Endodermal cell (in vitro differentiated cells): ENCODE results near the gene RNF183. TPM values are rescaled to one million over a fixed set of nuclear protein-coding genes. Genes with fewer than 3 reads are reported as not detected.

Experiments
- DNase-seq: peaks from one replicate; pipeline ENCODE4 v3.0.0-alpha.2; 2017
- H3K27ac ChIP-seq: 2 replicates; pipeline ENCODE4 v1.5.1; 2013; ENCODE audit warnings: mild to moderate bottlenecking, low read depth, low read length, moderate library complexity
- H3K27me3 ChIP-seq: 2 replicates; pipeline ENCODE4 v1.6.1; 2013; ENCODE audit warnings: mild to moderate bottlenecking, low read length, moderate library complexity; ENCODE audit not compliant: insufficient read depth, control insufficient read depth, poor library complexity, severe bottlenecking
- H3K36me3 ChIP-seq: 2 replicates; pipeline ENCODE4 v1.7.0; 2013; ENCODE audit warnings: mild to moderate bottlenecking, low read length, moderate library complexity; ENCODE audit not compliant: control insufficient read depth, insufficient read depth
- H3K4me1 ChIP-seq: one replicate; pipeline ENCODE4 v1.7.0; 2013; ENCODE audit warnings: low read length; ENCODE audit not compliant: control insufficient read depth, insufficient read depth
- H3K4me3 ChIP-seq: 2 replicates; pipeline ENCODE4 v1.5.1; 2013; ENCODE audit warnings: mild to moderate bottlenecking, low read length, moderate library complexity
- H3K9ac ChIP-seq: 2 replicates; pipeline ENCODE4 v1.6.1; 2013; ENCODE audit warnings: mild to moderate bottlenecking, low read length, moderate library complexity; ENCODE audit not compliant: poor library complexity, severe bottlenecking; ENCODE audit errors: extremely low read depth
- H3K9me3 ChIP-seq: 2 replicates; pipeline ENCODE4 v1.6.1; 2013; ENCODE audit warnings: mild to moderate bottlenecking, low read length, moderate library complexity; ENCODE audit not compliant: control insufficient read depth
- H3K27ac Mint-ChIP-seq: 2 replicates; pipeline ENCODE4 v1.8.0; 2020; ENCODE audit warnings: mixed read lengths
- H3K27me3 Mint-ChIP-seq: 2 replicates; pipeline ENCODE4 v1.8.0; 2021; ENCODE audit warnings: mild to moderate bottlenecking, mixed read lengths; ENCODE audit not compliant: insufficient read depth
- H3K36me3 Mint-ChIP-seq: 2 replicates; pipeline ENCODE4 v1.8.0; 2020; ENCODE audit warnings: low read depth, mixed read lengths
- H3K4me1 Mint-ChIP-seq: 2 replicates; pipeline ENCODE4 v1.8.0; 2020; ENCODE audit warnings: mixed read lengths
- H3K4me3 Mint-ChIP-seq: 2 replicates; pipeline ENCODE4 v1.8.0; 2020; ENCODE audit warnings: mild to moderate bottlenecking, moderate library complexity, mixed read lengths
- H3K9me3 Mint-ChIP-seq: 2 replicates; pipeline ENCODE4 v1.8.0; 2020; ENCODE audit warnings: mild to moderate bottlenecking, mixed read lengths
- CTCF ChIP-seq: fragments of 200-600 bp; sonication (generic); conservative IDR thresholded peaks from 2 replicates; pipeline ENCODE4 v1.5.0; 2021; ENCODE audit warnings: antibody characterized with exemption, mild to moderate bottlenecking
- WGBS, 2 experiments: methylation state at CpG; one replicate each; pipeline versions ENCODE4 v1.1.5 to v1.1.7; 2013; ENCODE audit warnings: missing lambda C conversion rate in 2 of 2, mixed read lengths in 1 of 2; ENCODE audit not compliant: insufficient coverage in 1 of 2, insufficient read length in 1 of 2; 5-methylcytosine and 5-hydroxymethylcytosine counted together
- total RNA-seq, 2 donors: library from RNA; stranded (reverse); fragmentation: NEBNext Ultra II Directional in 1 of 2; extraction: Animal tissue kit (Norgen Biotek cat#: 25700) in 1 of 2; gene quantifications; 2 replicates in 1 of 2; 3 replicates in 1 of 2; pipeline ENCODE4 v1.2.1, GENCODE V29; 2021

Gene RNF183
- total RNA-seq, 2 donors from 2014 or later: 0.48 to 0.97 TPM

- H3K27me3 ChIP-seq: no peaks in the 10 kb centered on the region
- H3K4me1 Mint-ChIP-seq: peaks cover 4% of the 10 kb centered on the region
- no peak overlapping the region for H3K27ac Mint-ChIP-seq
- H3K36me3 Mint-ChIP-seq: peaks cover 55% of the 10 kb centered on the region
- H3K9me3 ChIP-seq: no peaks in the 10 kb centered on the region
- 93 to 100% methylated on average over 2 to 4 of the region's 4 CpGs for WGBS, 2 experiments
- no peaks in the 10 kb centered on the region for H3K4me1 ChIP-seq
- no peak overlapping the region for H3K9ac ChIP-seq
- H3K4me3 Mint-ChIP-seq: no peak overlapping the region
- no peaks in the 10 kb centered on the region for H3K9me3 Mint-ChIP-seq
- no peak overlapping the region for H3K4me3 ChIP-seq
- DNase-seq: no peak
- H3K36me3 ChIP-seq: peaks cover 64% of the 10 kb centered on the region
- no peaks in the 10 kb centered on the region for H3K27me3 Mint-ChIP-seq
- no peak overlapping the region for H3K27ac ChIP-seq
- TF ChIP-seq CTCF: no peak
Observed at GRCh38 chr9:113278840-113279239, 24.3 kb downstream of the RNF183 start.

GRCh38 chr9:113275157-113276131 lies 27.7 kb downstream of the RNF183 start, which contains the start of the genes CDC26 and PRPF4:
CDC26 (minus strand) TSS chr9:113275572; CDS start chr9:113272507, 3,065 bp downstream.
PRPF4 (plus strand) TSS chr9:113275658; CDS start chr9:113275744, 86 bp downstream.
- Histone ChIP-seq H3K9me3 (no peaks in the 10 kb centered on the region), H3K36me3 (peaks cover 62% of the 10 kb centered on the region), H3K9ac (peak within 1 kb of the TSS; percentile 85), H3K4me1 (no peaks in the 10 kb centered on the region), H3K27ac (peak within 1 kb of the TSS; percentile 77), H3K4me3 (peak within 1 kb of the TSS; percentile 93), H3K27me3 (no peaks in the 10 kb centered on the region)
- no peak for TF ChIP-seq CTCF
- H3K36me3 Mint-ChIP-seq: peaks cover 49% of the 10 kb centered on the region
- H3K9me3 Mint-ChIP-seq: no peaks in the 10 kb centered on the region
- H3K4me3 Mint-ChIP-seq: no peak within 1 kb of the TSS
- DNase-seq: peak; percentile 99
- no peak within 1 kb of the TSS for H3K27ac Mint-ChIP-seq
- no peaks in the 10 kb centered on the region for H3K27me3 Mint-ChIP-seq
- peaks cover 4% of the 10 kb centered on the region for H3K4me1 Mint-ChIP-seq
- 0% methylated on average over 20 to 63 of the region's 63 CpGs for WGBS, 2 experiments

- Mint-ChIP-seq H3K27me3 (no peaks in the 10 kb centered on the region), H3K36me3 (peaks cover 46% of the 10 kb centered on the region), H3K27ac (peak overlapping the region; percentile 48), H3K9me3 (no peaks in the 10 kb centered on the region), H3K4me3 (no peak overlapping the region), H3K4me1 (peaks cover 4% of the 10 kb centered on the region)
- H3K27ac ChIP-seq: peak overlapping the region; percentile 77
- H3K27me3 ChIP-seq: no peaks in the 10 kb centered on the region
- peak; percentile 86 for TF ChIP-seq CTCF
- 0 to 1% methylated on average over 11 to 13 of the region's 15 CpGs for WGBS, 2 experiments
- peak overlapping the region; percentile 85 for H3K9ac ChIP-seq
- peak overlapping the region; percentile 93 for H3K4me3 ChIP-seq
- peaks cover 60% of the 10 kb centered on the region for H3K36me3 ChIP-seq
- no peak for DNase-seq
- no peaks in the 10 kb centered on the region for H3K9me3 ChIP-seq
- no peaks in the 10 kb centered on the region for H3K4me1 ChIP-seq
Observed at GRCh38 chr9:113274474-113275156, 28.6 kb downstream of the RNF183 start.
